ENCODE results near the gene SNRPE.

Gene SNRPE

DNA sequence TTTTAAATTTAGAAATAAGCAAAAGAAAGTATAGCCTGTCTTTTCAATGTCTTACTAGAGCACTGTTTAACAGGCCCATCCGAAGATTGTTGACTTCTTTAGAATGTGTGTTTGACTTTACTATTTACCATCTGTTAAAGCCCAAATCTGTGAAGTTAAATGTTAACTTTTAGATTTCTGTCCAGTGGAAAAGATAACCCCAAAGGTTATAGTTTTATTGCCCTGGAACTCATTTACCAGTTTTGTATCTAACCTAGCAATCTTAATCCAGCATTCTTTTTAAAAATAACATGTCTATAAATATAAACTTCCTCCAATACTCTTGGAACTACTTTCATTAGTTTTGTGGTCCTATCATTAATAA is 37.9 kb downstream of the SNRPE start:
- no peaks in the 10 kb centered on the region for H3K4me1 ChIP-seq (ENCODE audit: low read length)
- no peaks in the 10 kb centered on the region for H3K9me2 ChIP-seq (replicated peaks; ENCODE audit: insufficient read depth, low read length)
- TF ChIP-seq, protein P1, sequence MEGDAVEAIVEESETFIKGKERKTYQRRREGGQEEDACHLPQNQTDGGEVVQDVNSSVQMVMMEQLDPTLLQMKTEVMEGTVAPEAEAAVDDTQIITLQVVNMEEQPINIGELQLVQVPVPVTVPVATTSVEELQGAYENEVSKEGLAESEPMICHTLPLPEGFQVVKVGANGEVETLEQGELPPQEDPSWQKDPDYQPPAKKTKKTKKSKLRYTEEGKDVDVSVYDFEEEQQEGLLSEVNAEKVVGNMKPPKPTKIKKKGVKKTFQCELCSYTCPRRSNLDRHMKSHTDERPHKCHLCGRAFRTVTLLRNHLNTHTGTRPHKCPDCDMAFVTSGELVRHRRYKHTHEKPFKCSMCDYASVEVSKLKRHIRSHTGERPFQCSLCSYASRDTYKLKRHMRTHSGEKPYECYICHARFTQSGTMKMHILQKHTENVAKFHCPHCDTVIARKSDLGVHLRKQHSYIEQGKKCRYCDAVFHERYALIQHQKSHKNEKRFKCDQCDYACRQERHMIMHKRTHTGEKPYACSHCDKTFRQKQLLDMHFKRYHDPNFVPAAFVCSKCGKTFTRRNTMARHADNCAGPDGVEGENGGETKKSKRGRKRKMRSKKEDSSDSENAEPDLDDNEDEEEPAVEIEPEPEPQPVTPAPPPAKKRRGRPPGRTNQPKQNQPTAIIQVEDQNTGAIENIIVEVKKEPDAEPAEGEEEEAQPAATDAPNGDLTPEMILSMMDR (IDR thresholded peaks at IDR 0.05; ENCODE audit: low read length) = no peak
- TF ChIP-seq EZH2 (optimal IDR thresholded peaks at IDR 0.05; ENCODE audit: low read depth, low read length) (no peak), EZH2phosphoT487 (IDR thresholded peaks at IDR 0.05; ENCODE audit: low read length) (no peak)
- DNase-seq = no peak
- no peak overlapping the region for H3K27ac ChIP-seq (ENCODE audit: low read length)
- H2AFZ ChIP-seq (ENCODE audit: low read length) = no peak overlapping the region
- no peaks in the 10 kb centered on the region for H3K27me3 ChIP-seq (replicated peaks; ENCODE audit: insufficient read depth, low read length)
- H3K9ac ChIP-seq (ENCODE audit: low read length) = no peak overlapping the region
- H3K36me3 ChIP-seq (replicated peaks; ENCODE audit: insufficient read depth, low read length) = no peaks in the 10 kb centered on the region
- H3K79me2 ChIP-seq (ENCODE audit: low read length) = no peaks in the 10 kb centered on the region
- H4K20me1 ChIP-seq (ENCODE audit: insufficient read depth, low read length) = no peaks in the 10 kb centered on the region
- H3K9me3 ChIP-seq (replicated peaks; ENCODE audit: insufficient read depth, low read length) = no peaks in the 10 kb centered on the region
- no peaks in the 10 kb centered on the region for H3F3A ChIP-seq (ENCODE audit: insufficient read depth, low read length)
- no peak overlapping the region for H3K4me3 ChIP-seq (ENCODE audit: low read length)
- no peak overlapping the region for H3K4me2 ChIP-seq (ENCODE audit: low read depth, low read length)

DNA sequence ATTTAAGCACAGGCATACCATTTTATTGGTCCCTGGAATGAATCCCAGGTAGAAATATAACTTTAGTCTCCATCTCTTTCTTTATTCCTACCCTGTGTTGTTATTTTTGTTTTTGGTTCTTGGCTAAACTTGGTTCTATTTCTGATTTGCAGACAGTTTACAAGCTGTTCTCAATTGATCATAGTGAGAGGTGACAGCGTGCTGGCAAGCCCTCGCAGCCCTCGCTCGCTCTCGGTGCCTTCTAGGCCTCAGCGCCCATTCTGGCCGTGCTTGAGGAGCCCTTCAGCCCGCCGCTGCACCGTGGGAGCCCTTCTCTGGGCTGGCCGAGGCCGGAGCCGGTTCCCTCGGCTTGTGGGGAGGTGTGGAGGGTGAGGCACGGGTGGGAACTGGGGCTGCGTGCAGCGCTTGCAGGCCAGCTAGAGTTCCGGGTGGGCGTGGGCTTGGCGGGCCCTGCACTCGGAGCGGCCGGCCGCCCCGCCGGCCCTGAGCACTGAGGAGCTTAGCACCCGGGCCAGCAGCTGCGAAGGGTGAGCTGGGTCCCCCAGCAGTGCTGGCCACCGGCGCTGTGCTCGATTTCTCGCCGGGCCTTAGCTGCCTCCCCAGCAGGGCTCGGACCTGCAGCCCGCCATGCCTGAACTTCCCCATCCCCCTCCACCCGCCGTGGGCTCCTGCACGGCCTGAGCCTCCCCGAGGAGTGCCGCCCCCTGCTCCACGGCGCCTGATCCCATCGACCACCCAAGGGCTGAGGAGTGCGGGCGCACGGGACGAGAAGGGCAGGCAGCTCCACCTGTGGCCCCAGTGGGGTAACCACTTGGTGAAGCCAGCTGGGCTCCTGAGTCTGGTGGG is 38.7 kb downstream of the SNRPE start:
- Histone ChIP-seq H3K4me1 (ENCODE audit: low read length) (no peaks in the 10 kb centered on the region), H3F3A (ENCODE audit: insufficient read depth, low read length) (no peaks in the 10 kb centered on the region), H3K79me2 (ENCODE audit: low read length) (no peaks in the 10 kb centered on the region), H3K9me3 (replicated peaks; ENCODE audit: insufficient read depth, low read length) (no peaks in the 10 kb centered on the region), H3K27me3 (replicated peaks; ENCODE audit: insufficient read depth, low read length) (no peaks in the 10 kb centered on the region), H3K9me2 (replicated peaks; ENCODE audit: insufficient read depth, low read length) (no peaks in the 10 kb centered on the region), H3K4me2 (ENCODE audit: low read depth, low read length) (no peak overlapping the region), H3K4me3 (ENCODE audit: low read length) (no peak overlapping the region), H3K36me3 (replicated peaks; ENCODE audit: insufficient read depth, low read length) (no peaks in the 10 kb centered on the region), H2AFZ (ENCODE audit: low read length) (no peak overlapping the region), H3K27ac (ENCODE audit: low read length) (no peak overlapping the region), H4K20me1 (ENCODE audit: insufficient read depth, low read length) (no peaks in the 10 kb centered on the region), H3K9ac (ENCODE audit: low read length) (no peak overlapping the region)
- DNase-seq = no peak
- TF ChIP-seq EZH2phosphoT487 (IDR thresholded peaks at IDR 0.05; ENCODE audit: low read length) = no peak
- TF ChIP-seq, protein P1 (IDR thresholded peaks at IDR 0.05; ENCODE audit: low read length) = no peak
- TF ChIP-seq EZH2 (optimal IDR thresholded peaks at IDR 0.05; ENCODE audit: low read depth, low read length) = no peak

DNA sequence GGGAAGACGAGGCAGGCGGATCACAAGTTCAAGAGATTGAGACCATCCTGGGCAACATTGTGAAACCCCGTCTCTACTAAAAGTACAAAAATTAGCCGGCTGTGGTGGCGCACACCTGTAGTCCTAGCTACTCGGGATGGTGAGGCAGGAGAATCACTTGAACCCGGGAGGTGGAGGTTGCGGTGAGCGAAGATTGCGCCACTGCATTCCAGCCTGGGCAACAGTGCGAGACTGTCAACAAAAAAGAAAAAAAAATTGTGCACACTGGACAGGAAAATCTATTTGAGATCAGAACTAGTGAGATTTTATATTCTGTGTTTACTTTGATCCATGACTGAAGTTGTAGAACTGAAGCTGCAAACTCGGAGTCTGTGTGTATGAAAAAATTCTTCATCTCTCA is 40.2 kb downstream of the SNRPE start:
- Histone ChIP-seq H3K9ac (ENCODE audit: low read length) (no peak overlapping the region), H3K4me2 (ENCODE audit: low read depth, low read length) (no peak overlapping the region), H3K27ac (ENCODE audit: low read length) (no peak overlapping the region), H4K20me1 (ENCODE audit: insufficient read depth, low read length) (no peaks in the 10 kb centered on the region), H3K4me3 (ENCODE audit: low read length) (no peak overlapping the region), H3K79me2 (ENCODE audit: low read length) (no peaks in the 10 kb centered on the region), H2AFZ (ENCODE audit: low read length) (no peak overlapping the region), H3F3A (ENCODE audit: insufficient read depth, low read length) (no peaks in the 10 kb centered on the region), H3K9me3 (replicated peaks; ENCODE audit: insufficient read depth, low read length) (no peaks in the 10 kb centered on the region), H3K9me2 (replicated peaks; ENCODE audit: insufficient read depth, low read length) (no peaks in the 10 kb centered on the region), H3K4me1 (ENCODE audit: low read length) (no peaks in the 10 kb centered on the region), H3K27me3 (replicated peaks; ENCODE audit: insufficient read depth, low read length) (no peaks in the 10 kb centered on the region), H3K36me3 (replicated peaks; ENCODE audit: insufficient read depth, low read length) (no peaks in the 10 kb centered on the region)
- no peak for DNase-seq
- no peak for TF ChIP-seq EZH2phosphoT487 (IDR thresholded peaks at IDR 0.05; ENCODE audit: low read length)
- no peak for TF ChIP-seq EZH2 (optimal IDR thresholded peaks at IDR 0.05; ENCODE audit: low read depth, low read length)
- TF ChIP-seq, protein P1 (IDR thresholded peaks at IDR 0.05; ENCODE audit: low read length) = no peak

Measured in MM.1S (cell line).